ENCODE results near the gene CIROP.

The CIROP gene

GRCh38 chr14:23147676-23148075 lies 42.9 kb upstream of the CIROP start:
- Histone ChIP-seq H3K36me3 (ENCODE audit: control insufficient read depth, insufficient read depth, low read length) (no peaks in the 10 kb centered on the region), H3K27me3 (replicated peaks; ENCODE audit: control insufficient read depth, insufficient read depth, low read length) (peaks cover 3% of the 10 kb centered on the region), H3K4me3 (replicated peaks; ENCODE audit: low read depth, low read length) (no peak overlapping the region)
- DNase-seq (ENCODE audit: extremely low read depth, insufficient read length): no peak
- TF ChIP-seq CTCF (IDR thresholded peaks at IDR 0.05; ENCODE audit: insufficient read depth, low read length, poor library complexity, severe bottlenecking): no peak

- no peak for TF ChIP-seq CTCF (IDR thresholded peaks at IDR 0.05; ENCODE audit: insufficient read depth, low read length, poor library complexity, severe bottlenecking)
- no peak overlapping the region for H3K4me3 ChIP-seq (replicated peaks; ENCODE audit: low read depth, low read length)
- H3K36me3 ChIP-seq (ENCODE audit: control insufficient read depth, insufficient read depth, low read length): no peaks in the 10 kb centered on the region
- no peak for DNase-seq (ENCODE audit: extremely low read depth, insufficient read length)
- peaks cover 3% of the 10 kb centered on the region for H3K27me3 ChIP-seq (replicated peaks; ENCODE audit: control insufficient read depth, insufficient read depth, low read length)
Measured at GRCh38 chr14:23146980-23147379, 42.2 kb upstream of the CIROP start.

GRCh38 chr14:23146351-23146910 lies 41.6 kb upstream of the CIROP start:
- DNase-seq (ENCODE audit: extremely low read depth, insufficient read length): no peak
- no peak for TF ChIP-seq CTCF (IDR thresholded peaks at IDR 0.05; ENCODE audit: insufficient read depth, low read length, poor library complexity, severe bottlenecking)
- peaks cover 3% of the 10 kb centered on the region for H3K27me3 ChIP-seq (replicated peaks; ENCODE audit: control insufficient read depth, insufficient read depth, low read length)
- H3K36me3 ChIP-seq (ENCODE audit: control insufficient read depth, insufficient read depth, low read length): no peaks in the 10 kb centered on the region
- no peak overlapping the region for H3K4me3 ChIP-seq (replicated peaks; ENCODE audit: low read depth, low read length)

GRCh38 chr14:23145794-23146350 lies 41.1 kb upstream of the CIROP start:
- H3K27me3 ChIP-seq (replicated peaks; ENCODE audit: control insufficient read depth, insufficient read depth, low read length): peaks cover 3% of the 10 kb centered on the region
- DNase-seq (ENCODE audit: extremely low read depth, insufficient read length): no peak
- no peak for TF ChIP-seq CTCF (IDR thresholded peaks at IDR 0.05; ENCODE audit: insufficient read depth, low read length, poor library complexity, severe bottlenecking)
- H3K4me3 ChIP-seq (replicated peaks; ENCODE audit: low read depth, low read length): no peak overlapping the region
- H3K36me3 ChIP-seq (ENCODE audit: control insufficient read depth, insufficient read depth, low read length): no peaks in the 10 kb centered on the region

GRCh38 chr14:23143911-23144310 lies 39.1 kb upstream of the CIROP start:
- Histone ChIP-seq H3K36me3 (ENCODE audit: control insufficient read depth, insufficient read depth, low read length) (no peaks in the 10 kb centered on the region), H3K27me3 (replicated peaks; ENCODE audit: control insufficient read depth, insufficient read depth, low read length) (peaks cover 5% of the 10 kb centered on the region; the same call in 1 of the 2 replicates), H3K4me3 (replicated peaks; ENCODE audit: low read depth, low read length) (no peak overlapping the region)
- no peak for DNase-seq (ENCODE audit: extremely low read depth, insufficient read length)
- no peak for TF ChIP-seq CTCF (IDR thresholded peaks at IDR 0.05; ENCODE audit: insufficient read depth, low read length, poor library complexity, severe bottlenecking)

- DNase-seq (ENCODE audit: extremely low read depth, insufficient read length): no peak
- no peaks in the 10 kb centered on the region for H3K36me3 ChIP-seq (ENCODE audit: control insufficient read depth, insufficient read depth, low read length)
- no peak for TF ChIP-seq CTCF (IDR thresholded peaks at IDR 0.05; ENCODE audit: insufficient read depth, low read length, poor library complexity, severe bottlenecking)
- no peak overlapping the region for H3K4me3 ChIP-seq (replicated peaks; ENCODE audit: low read depth, low read length)
- peaks cover 5% of the 10 kb centered on the region; the same call in 1 of the 2 replicates for H3K27me3 ChIP-seq (replicated peaks; ENCODE audit: control insufficient read depth, insufficient read depth, low read length)
Measured at GRCh38 chr14:23142826-23143225, 38.0 kb upstream of the CIROP start.

Data from GM06990 (cell line).